PFSK-1 (cell line): ENCODE measurements around the gene MINK1.

Experiments used
- POLR2AphosphoS5 ChIP-seq: IDR thresholded peaks from 2 replicates; pipeline ENCODE4 v1.6.1; 2012; ENCODE audit warnings: low read depth, mild to moderate bottlenecking, control low read depth, low read length, moderate library complexity
- SIN3A ChIP-seq: IDR thresholded peaks from 2 replicates; pipeline ENCODE4 v1.6.1; 2012; ENCODE audit warnings: mild to moderate bottlenecking, low read length, moderate library complexity, borderline replicate concordance; ENCODE audit not compliant: insufficient read depth
- TAF1 ChIP-seq: IDR thresholded peaks from 2 replicates; pipeline ENCODE4 v1.6.1; 2012; ENCODE audit warnings: low read length, control low read depth, borderline replicate concordance; ENCODE audit not compliant: insufficient read depth

- no peak for TF ChIP-seq SIN3A
- no peak for TF ChIP-seq TAF1
- TF ChIP-seq POLR2AphosphoS5 = no peak
Observed at GRCh38 chr17:4931963-4932362, 98.8 kb downstream of the MINK1 start, which contains the start of gene GP1BA.
